ENCODE data around the gene CHST10.

Gene CHST10

GRCh38 chr2:100396483-100396882 lies 21.0 kb downstream of the CHST10 start:
- H3K4me3 ChIP-seq (ENCODE audit: insufficient read depth, low read depth, low read length), result no peak overlapping the region
- WGBS, 2 experiments, result 94 to 96% methylated on average over 5 of the region's 5 CpGs
- no peaks in the 10 kb centered on the region for H3K27me3 ChIP-seq (ENCODE audit: control insufficient read depth, insufficient read depth, low read length, poor library complexity, severe bottlenecking)
- H3K27ac ChIP-seq (ENCODE audit: insufficient read depth, low read depth, low read length, poor library complexity, severe bottlenecking), result no peak overlapping the region
- H3K4me1 ChIP-seq (ENCODE audit: control insufficient read depth, insufficient read depth, low read length), result no peaks in the 10 kb centered on the region
- peaks cover 42% of the 10 kb centered on the region for H3K36me3 ChIP-seq (ENCODE audit: control insufficient read depth, insufficient read depth, low read length)
- H3K9me3 ChIP-seq (ENCODE audit: control insufficient read depth, low read length), result no peaks in the 10 kb centered on the region

GRCh38 chr2:100395532-100396350 lies 21.7 kb downstream of the CHST10 start:
- WGBS, 2 experiments, result 91 to 93% methylated on average over 15 of the region's 15 CpGs
- no peak overlapping the region for H3K27ac ChIP-seq (ENCODE audit: insufficient read depth, low read depth, low read length, poor library complexity, severe bottlenecking)
- no peak overlapping the region for H3K4me3 ChIP-seq (ENCODE audit: insufficient read depth, low read depth, low read length)
- no peaks in the 10 kb centered on the region for H3K27me3 ChIP-seq (ENCODE audit: control insufficient read depth, insufficient read depth, low read length, poor library complexity, severe bottlenecking)
- H3K9me3 ChIP-seq (ENCODE audit: control insufficient read depth, low read length), result no peaks in the 10 kb centered on the region
- no peaks in the 10 kb centered on the region for H3K4me1 ChIP-seq (ENCODE audit: control insufficient read depth, insufficient read depth, low read length)
- H3K36me3 ChIP-seq (ENCODE audit: control insufficient read depth, insufficient read depth, low read length), result peaks cover 39% of the 10 kb centered on the region

- 91 to 92% methylated on average over 12 of the region's 12 CpGs for WGBS, 2 experiments
- no peaks in the 10 kb centered on the region for H3K27me3 ChIP-seq (ENCODE audit: control insufficient read depth, insufficient read depth, low read length, poor library complexity, severe bottlenecking)
Measured at GRCh38 chr2:100394111-100394641, 23.3 kb downstream of the CHST10 start.

GRCh38 chr2:100393362-100393761 lies 24.1 kb downstream of the CHST10 start:
- no peak overlapping the region for H3K27ac ChIP-seq (ENCODE audit: insufficient read depth, low read depth, low read length, poor library complexity, severe bottlenecking)
- H3K9me3 ChIP-seq (ENCODE audit: control insufficient read depth, low read length), result no peaks in the 10 kb centered on the region
- H3K36me3 ChIP-seq (ENCODE audit: control insufficient read depth, insufficient read depth, low read length), result peaks cover 39% of the 10 kb centered on the region
- no peaks in the 10 kb centered on the region for H3K4me1 ChIP-seq (ENCODE audit: control insufficient read depth, insufficient read depth, low read length)
- H3K4me3 ChIP-seq (ENCODE audit: insufficient read depth, low read depth, low read length), result no peak overlapping the region
- WGBS, 2 experiments, result 96 to 97% methylated on average over 15 of the region's 15 CpGs
- H3K27me3 ChIP-seq (ENCODE audit: control insufficient read depth, insufficient read depth, low read length, poor library complexity, severe bottlenecking), result no peaks in the 10 kb centered on the region

More at GRCh38 chr2:100394111-100394641, 23.3 kb downstream of the CHST10 start:
- H3K36me3 ChIP-seq (ENCODE audit: control insufficient read depth, insufficient read depth, low read length), result peaks cover 39% of the 10 kb centered on the region
- H3K27ac ChIP-seq (ENCODE audit: insufficient read depth, low read depth, low read length, poor library complexity, severe bottlenecking), result no peak overlapping the region
- H3K4me3 ChIP-seq (ENCODE audit: insufficient read depth, low read depth, low read length), result no peak overlapping the region
- H3K4me1 ChIP-seq (ENCODE audit: control insufficient read depth, insufficient read depth, low read length), result no peaks in the 10 kb centered on the region
- H3K9me3 ChIP-seq (ENCODE audit: control insufficient read depth, low read length), result no peaks in the 10 kb centered on the region

GRCh38 chr2:100392715-100393114 lies 24.8 kb downstream of the CHST10 start:
- H3K27ac ChIP-seq (ENCODE audit: insufficient read depth, low read depth, low read length, poor library complexity, severe bottlenecking), result no peak overlapping the region
- 95 to 96% methylated on average over 8 of the region's 8 CpGs for WGBS, 2 experiments
- H3K36me3 ChIP-seq (ENCODE audit: control insufficient read depth, insufficient read depth, low read length), result peaks cover 38% of the 10 kb centered on the region
- no peaks in the 10 kb centered on the region for H3K27me3 ChIP-seq (ENCODE audit: control insufficient read depth, insufficient read depth, low read length, poor library complexity, severe bottlenecking)
- no peak overlapping the region for H3K4me3 ChIP-seq (ENCODE audit: insufficient read depth, low read depth, low read length)
- no peaks in the 10 kb centered on the region for H3K4me1 ChIP-seq (ENCODE audit: control insufficient read depth, insufficient read depth, low read length)
- no peaks in the 10 kb centered on the region for H3K9me3 ChIP-seq (ENCODE audit: control insufficient read depth, low read length)

GRCh38 chr2:100391735-100392515 lies 25.5 kb downstream of the CHST10 start:
- Histone ChIP-seq H3K27me3 (ENCODE audit: control insufficient read depth, insufficient read depth, low read length, poor library complexity, severe bottlenecking) (no peaks in the 10 kb centered on the region), H3K36me3 (ENCODE audit: control insufficient read depth, insufficient read depth, low read length) (peaks cover 32% of the 10 kb centered on the region), H3K9me3 (ENCODE audit: control insufficient read depth, low read length) (no peaks in the 10 kb centered on the region), H3K4me1 (ENCODE audit: control insufficient read depth, insufficient read depth, low read length) (no peaks in the 10 kb centered on the region), H3K4me3 (ENCODE audit: insufficient read depth, low read depth, low read length) (no peak overlapping the region), H3K27ac (ENCODE audit: insufficient read depth, low read depth, low read length, poor library complexity, severe bottlenecking) (no peak overlapping the region)
- 93 to 95% methylated on average over 23 of the region's 23 CpGs for WGBS, 2 experiments

- Histone ChIP-seq H3K36me3 (ENCODE audit: control insufficient read depth, insufficient read depth, low read length) (peaks cover 28% of the 10 kb centered on the region), H3K27ac (ENCODE audit: insufficient read depth, low read depth, low read length, poor library complexity, severe bottlenecking) (no peak overlapping the region), H3K4me1 (ENCODE audit: control insufficient read depth, insufficient read depth, low read length) (no peaks in the 10 kb centered on the region), H3K27me3 (ENCODE audit: control insufficient read depth, insufficient read depth, low read length, poor library complexity, severe bottlenecking) (no peaks in the 10 kb centered on the region), H3K9me3 (ENCODE audit: control insufficient read depth, low read length) (no peaks in the 10 kb centered on the region), H3K4me3 (ENCODE audit: insufficient read depth, low read depth, low read length) (no peak overlapping the region)
- WGBS, 2 experiments, result 90 to 91% methylated on average over 12 of the region's 12 CpGs
Measured at GRCh38 chr2:100390001-100390940, 27.2 kb downstream of the CHST10 start.

- Histone ChIP-seq H3K36me3 (ENCODE audit: control insufficient read depth, insufficient read depth, low read length) (peaks cover 19% of the 10 kb centered on the region), H3K27ac (ENCODE audit: insufficient read depth, low read depth, low read length, poor library complexity, severe bottlenecking) (no peak overlapping the region), H3K4me3 (ENCODE audit: insufficient read depth, low read depth, low read length) (no peak overlapping the region), H3K9me3 (ENCODE audit: control insufficient read depth, low read length) (no peaks in the 10 kb centered on the region), H3K4me1 (ENCODE audit: control insufficient read depth, insufficient read depth, low read length) (no peaks in the 10 kb centered on the region), H3K27me3 (ENCODE audit: control insufficient read depth, insufficient read depth, low read length, poor library complexity, severe bottlenecking) (no peaks in the 10 kb centered on the region)
- WGBS, 2 experiments, result 93% methylated on average over 6 of the region's 6 CpGs
Measured at GRCh38 chr2:100388703-100389102, 28.8 kb downstream of the CHST10 start.

GRCh38 chr2:100383954-100384353 lies 33.5 kb downstream of the CHST10 start:
- no peak overlapping the region for H3K27ac ChIP-seq (ENCODE audit: insufficient read depth, low read depth, low read length, poor library complexity, severe bottlenecking)
- no peaks in the 10 kb centered on the region for H3K36me3 ChIP-seq (ENCODE audit: control insufficient read depth, insufficient read depth, low read length)
- H3K4me1 ChIP-seq (ENCODE audit: control insufficient read depth, insufficient read depth, low read length), result no peaks in the 10 kb centered on the region
- WGBS, 2 experiments, result 91 to 94% methylated on average over 5 of the region's 5 CpGs
- no peaks in the 10 kb centered on the region for H3K9me3 ChIP-seq (ENCODE audit: control insufficient read depth, low read length)
- no peaks in the 10 kb centered on the region for H3K27me3 ChIP-seq (ENCODE audit: control insufficient read depth, insufficient read depth, low read length, poor library complexity, severe bottlenecking)
- no peak overlapping the region for H3K4me3 ChIP-seq (ENCODE audit: insufficient read depth, low read depth, low read length)
